GM12801 (cell line): ENCODE data around the gene FNDC4.

Experiments used
- TF ChIP-seq, protein P1 (sequence below): IDR thresholded peaks from one replicate; pipeline ENCODE4 v1.5.1; 2011; ENCODE audit warnings: control low read depth; ENCODE audit not compliant: insufficient read length; ENCODE audit errors: extremely low read depth

FNDC4 gene

GRCh38 chr2:27518782-27519113, 23.7 kb upstream of the FNDC4 start:
- TF ChIP-seq, protein P1, sequence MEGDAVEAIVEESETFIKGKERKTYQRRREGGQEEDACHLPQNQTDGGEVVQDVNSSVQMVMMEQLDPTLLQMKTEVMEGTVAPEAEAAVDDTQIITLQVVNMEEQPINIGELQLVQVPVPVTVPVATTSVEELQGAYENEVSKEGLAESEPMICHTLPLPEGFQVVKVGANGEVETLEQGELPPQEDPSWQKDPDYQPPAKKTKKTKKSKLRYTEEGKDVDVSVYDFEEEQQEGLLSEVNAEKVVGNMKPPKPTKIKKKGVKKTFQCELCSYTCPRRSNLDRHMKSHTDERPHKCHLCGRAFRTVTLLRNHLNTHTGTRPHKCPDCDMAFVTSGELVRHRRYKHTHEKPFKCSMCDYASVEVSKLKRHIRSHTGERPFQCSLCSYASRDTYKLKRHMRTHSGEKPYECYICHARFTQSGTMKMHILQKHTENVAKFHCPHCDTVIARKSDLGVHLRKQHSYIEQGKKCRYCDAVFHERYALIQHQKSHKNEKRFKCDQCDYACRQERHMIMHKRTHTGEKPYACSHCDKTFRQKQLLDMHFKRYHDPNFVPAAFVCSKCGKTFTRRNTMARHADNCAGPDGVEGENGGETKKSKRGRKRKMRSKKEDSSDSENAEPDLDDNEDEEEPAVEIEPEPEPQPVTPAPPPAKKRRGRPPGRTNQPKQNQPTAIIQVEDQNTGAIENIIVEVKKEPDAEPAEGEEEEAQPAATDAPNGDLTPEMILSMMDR = no peak

- TF ChIP-seq, protein P1 = no peak
Measured at GRCh38 chr2:27518113-27518781, 23.2 kb upstream of the FNDC4 start.

- TF ChIP-seq, protein P1 = no peak
Measured at GRCh38 chr2:27509326-27509725, 14.3 kb upstream of the FNDC4 start.

DNA sequence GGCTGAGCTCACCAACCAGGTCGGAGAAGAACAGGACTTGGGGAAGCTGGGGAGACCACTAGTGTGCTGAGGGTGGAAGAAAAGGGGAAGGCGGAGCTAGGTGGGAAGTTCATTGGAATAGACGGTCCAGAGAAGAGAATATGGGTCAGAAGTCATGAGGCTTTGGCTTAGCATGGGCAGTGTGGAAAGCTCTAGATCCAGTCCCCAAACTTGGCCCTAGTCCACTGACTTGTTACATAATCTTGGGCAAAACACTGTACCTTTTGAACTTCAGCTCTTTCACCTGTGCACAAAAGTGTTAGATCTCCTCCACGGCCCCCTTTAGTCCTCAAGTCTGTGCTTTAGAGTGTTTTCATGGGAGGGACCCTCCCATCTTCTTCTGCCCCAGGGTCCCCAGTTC, 12.3 kb upstream of the FNDC4 start:
- TF ChIP-seq, protein P1 = no peak

DNA sequence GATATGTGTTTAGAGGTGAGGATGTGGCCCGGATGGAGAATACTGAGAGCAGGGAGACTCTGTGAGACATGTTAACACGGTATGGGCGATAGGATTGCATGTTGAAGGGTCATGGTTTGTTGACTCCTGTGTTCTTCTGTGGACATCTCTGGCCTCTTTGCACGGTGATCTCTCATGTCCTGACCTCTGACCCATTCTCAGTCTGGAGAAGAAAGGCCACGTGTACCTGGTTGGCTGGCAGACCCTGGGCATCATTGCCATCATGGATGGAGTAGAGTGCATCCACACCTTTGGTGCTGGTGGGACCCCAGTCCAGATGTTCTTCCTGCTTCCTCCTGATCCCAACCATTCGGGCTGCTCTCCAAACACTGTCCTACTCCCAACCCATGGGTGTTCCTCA, 11.6 kb upstream of the FNDC4 start:
- TF ChIP-seq, protein P1 = no peak

DNA sequence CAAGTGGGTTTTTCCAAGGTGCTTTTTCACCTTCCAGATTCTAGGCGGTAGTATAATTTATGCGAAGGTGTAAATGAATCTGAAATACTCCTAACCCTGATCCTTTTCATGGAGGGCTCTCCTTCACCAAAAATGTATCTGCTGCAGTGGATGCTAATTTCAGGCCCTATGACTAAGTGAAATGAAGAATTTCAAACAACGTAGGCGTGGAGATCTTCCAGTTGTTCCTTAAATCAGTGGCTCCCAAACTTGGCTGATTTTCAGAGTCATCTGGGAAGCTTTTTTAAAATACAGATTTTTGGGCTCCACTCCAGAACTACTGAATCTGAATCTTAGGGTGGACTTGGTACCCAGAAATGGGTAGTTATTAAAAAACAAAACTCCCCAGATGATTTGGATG, 7.1 kb upstream of the FNDC4 start:
- TF ChIP-seq, protein P1 = no peak

GRCh38 chr2:27501042-27501441, 6.0 kb upstream of the FNDC4 start:
- TF ChIP-seq, protein P1 = no peak
